Stimulated activated CD8-positive, alpha-beta memory T cell treated with anti-CD3 and anti-CD28 coated beads, Interleukin-2, amount 100 ng/mL, for 48 hours (primary cell): Measurements from ENCODE around the gene THUMPD3.

ENCODE experiments used
- DNase-seq, 2 donors: peaks; one replicate each; pipeline ENCODE4 v3.0.0-alpha.2; 2020; ENCODE audit warnings: low read depth in 2 of 2

Gene THUMPD3

DNA sequence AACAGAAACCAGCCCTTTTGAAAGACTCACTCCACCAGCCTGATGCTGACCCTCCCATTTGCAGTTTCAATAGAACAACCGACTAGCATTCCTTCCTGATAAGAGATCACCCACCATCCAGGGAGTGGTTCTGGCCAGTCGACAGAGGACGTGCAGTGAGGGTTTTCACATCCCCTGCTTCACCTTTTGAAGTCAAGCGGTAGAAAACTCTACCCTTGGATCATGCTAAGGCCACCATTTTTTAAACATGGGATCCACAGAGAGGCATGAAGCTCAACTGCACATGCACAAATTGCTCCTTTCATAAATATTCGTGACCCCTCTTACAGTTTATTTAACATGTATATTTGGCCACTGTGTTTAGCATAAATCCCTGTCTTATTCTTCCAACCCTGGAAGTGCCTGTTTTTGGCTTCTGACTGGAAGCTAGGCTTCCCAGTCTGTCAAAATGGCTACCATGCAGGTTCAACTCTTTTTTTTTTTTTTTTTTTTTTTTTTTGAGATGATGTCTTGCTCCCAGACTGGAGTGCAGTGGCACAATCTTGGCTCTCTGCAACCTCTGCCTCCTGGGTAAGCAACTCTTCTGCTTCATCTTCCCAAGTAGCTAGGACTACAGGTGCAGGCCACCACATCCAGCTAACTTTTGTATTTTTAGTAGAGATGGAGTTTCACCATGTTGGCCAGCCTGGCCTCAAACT lies 1.0 kb upstream of the THUMPD3 start:
- no peak for DNase-seq

DNA sequence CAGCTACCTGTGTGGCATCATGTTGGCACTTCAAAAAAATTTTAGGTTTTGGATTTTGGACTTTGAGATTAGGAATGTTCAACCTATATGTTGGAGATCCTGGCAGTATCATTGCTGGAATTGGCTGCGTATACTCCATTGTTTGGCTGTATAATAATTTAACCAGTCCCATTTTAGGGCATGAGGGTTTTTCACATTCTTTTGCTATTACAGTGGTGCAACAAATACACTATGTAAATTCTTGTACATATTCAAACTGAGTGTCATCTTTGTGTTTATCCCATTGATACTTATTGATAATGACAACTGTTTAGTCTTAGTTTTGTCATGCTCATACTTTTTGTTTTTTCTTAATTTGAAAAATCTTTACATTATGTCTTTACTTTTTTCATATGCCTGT lies 6.7 kb downstream of the THUMPD3 start:
- no peak for DNase-seq

DNA sequence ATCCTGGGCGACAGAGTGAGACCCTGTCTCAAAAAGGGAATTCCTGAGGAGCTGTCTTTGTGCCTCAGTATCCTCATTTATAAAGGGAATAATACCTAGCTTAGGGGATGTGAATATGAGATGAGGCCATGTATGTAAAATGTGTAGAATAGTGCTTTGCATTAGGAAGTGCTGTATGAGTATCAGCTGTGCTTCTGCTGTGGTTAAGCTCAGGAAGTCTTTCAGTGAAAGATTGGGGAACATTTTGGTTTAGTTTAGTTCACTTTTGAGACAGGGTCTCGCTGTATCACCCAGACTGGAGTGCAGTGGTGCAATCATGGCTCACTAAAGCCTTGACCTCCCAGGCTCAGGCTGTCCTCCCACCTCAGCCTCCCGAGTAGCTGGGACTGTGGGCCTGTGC lies 10.6 kb downstream of the THUMPD3 start:
- DNase-seq, result no peak

DNA sequence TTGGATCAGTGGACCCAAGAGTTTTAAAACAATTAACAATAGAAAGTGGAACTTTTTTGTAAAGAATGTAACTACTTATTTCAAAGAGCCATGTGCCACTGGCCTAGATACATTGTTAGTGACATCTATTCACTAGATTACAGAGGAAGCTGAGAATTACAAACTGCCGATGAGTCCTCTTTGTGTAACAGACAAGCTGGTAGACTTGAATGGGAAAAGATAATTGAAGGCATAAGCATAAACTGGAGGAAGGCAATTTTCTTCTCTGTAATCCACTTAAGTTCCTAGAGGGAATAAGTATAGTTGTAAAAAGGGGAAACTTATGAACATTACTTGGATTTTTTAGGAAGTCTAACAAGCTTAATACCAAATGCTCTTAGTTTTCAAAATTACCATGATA lies 15.1 kb downstream of the THUMPD3 start:
- no peak for DNase-seq

DNA sequence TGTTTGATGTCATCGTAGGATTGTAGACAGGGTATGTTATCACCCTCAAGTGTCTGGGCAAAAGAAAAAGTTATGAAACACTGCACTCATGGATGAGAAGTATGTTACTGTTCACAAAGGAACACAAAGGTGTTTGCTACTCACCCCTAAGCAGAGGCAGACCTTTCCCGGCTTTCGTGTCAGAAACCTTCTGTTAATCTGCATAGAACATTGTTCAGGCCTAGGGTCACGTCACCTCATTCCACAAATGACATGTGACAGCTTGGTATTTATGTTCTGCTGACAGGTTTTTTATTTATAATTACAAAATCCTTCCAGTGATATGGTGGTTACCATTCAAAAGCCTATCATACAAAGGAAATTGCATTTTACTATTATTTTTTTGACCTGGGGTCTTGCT lies 16.5 kb downstream of the THUMPD3 start:
- no peak for DNase-seq

DNA sequence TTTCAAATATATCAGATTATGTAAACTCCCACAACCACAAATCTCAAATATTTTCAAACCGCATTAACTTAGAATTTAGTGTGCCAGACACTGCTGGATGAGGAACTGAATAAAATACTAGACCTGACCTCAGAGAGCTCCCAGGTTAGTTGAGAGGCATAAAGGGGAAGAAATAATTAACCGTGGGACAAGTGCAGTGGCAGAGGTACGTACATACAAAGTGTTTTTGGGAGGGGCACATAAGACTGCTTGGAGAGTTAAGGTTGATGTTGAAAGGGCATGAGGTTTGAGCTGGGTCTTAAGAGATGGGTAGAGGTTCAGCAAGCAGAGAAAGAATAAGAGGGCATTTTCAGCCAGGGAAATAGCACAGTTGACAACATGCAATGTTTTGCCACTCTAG lies 17.2 kb downstream of the THUMPD3 start:
- DNase-seq, result no peak

DNA sequence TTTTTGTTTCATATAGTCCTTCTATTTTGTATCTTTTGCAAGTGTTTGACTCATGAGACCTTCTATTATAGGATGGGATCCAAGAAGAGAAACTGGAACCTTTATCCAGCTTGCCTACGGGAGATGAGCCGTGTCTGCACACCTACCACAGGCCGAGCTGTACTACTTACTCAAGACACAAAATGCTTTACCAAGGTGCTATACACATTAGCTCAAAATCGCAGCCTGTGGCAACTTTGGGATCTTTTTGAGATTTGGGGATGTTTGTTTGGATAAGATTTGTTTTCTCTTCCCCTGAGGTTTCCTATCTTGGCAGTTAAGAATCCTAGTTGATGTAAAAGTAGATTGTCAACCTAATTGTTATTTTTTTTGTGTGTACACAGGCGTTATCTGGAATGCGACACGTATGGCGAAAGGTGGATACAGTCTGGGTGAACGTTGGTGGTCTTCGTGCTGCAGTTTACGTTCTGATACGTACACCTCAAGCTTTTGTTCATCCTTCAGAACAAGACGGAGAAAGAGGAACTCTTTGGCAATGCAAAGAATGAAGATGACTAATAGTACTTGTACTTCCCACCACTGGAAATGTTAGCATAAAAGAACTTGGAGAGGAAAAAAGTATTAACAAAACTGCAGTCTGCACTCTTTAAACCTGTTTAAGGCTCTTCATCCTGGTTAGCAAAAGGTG lies 21.4 kb downstream of the THUMPD3 start:
- DNase-seq, result no peak

DNA sequence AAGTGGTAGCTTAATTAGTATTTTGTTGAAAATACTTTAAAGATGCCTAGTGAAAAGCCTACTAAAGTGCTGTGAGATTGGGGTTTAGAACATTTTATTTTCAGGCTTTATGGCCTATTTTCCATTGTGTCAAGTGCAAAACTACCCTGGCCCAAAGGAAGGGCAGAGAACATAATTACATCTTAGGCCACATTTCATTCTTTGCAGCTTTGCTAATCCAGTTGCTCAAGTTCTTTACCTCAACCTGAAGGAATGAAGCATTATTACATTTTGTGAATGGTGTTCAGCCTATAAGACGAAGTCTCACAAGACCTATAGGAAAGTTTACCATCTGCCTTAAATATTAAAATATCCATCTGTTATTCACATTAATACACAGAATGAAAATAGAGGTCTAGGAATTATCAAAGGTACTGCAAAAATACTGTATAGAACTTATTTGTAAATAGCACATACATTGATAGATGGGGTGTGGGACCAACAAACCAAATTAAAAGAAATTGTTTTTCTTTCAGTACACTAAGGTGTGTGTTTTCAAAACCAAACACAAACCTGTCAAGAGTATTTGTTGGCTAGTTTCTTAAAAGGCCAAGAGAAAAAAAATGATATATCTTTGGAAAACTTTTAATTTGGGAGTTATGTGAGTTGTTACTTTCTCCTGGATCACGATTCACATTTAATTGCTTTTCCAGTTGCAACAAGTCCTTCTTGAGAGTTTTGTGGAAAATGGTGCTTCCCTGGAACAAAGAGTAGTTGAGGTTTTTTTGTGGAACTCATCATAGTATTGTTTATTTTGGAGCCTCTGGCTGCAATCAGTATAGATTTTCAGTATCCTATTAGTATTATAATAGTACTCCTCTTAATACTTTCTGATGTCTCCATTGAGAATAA lies 22.6 kb downstream of the THUMPD3 start:
- no peak for DNase-seq

DNA sequence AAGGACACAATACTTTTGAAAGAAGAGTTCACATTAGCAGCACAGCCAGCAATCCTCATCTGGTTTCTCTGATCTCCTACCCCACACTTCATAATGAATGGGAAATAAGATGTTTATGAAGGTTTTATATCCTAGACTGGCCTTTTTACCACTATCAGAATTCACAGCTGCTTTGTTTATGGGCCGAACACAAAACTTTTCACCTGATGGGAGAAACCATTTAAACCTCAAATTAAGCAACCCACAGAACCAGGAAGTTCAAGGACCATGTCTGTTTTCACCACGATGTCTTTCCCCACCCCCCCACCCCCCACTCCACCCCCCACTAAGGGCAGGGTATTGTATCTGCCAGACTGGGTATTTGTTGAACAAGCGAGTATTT lies 23.2 kb downstream of the THUMPD3 start:
- DNase-seq, result no peak

DNA sequence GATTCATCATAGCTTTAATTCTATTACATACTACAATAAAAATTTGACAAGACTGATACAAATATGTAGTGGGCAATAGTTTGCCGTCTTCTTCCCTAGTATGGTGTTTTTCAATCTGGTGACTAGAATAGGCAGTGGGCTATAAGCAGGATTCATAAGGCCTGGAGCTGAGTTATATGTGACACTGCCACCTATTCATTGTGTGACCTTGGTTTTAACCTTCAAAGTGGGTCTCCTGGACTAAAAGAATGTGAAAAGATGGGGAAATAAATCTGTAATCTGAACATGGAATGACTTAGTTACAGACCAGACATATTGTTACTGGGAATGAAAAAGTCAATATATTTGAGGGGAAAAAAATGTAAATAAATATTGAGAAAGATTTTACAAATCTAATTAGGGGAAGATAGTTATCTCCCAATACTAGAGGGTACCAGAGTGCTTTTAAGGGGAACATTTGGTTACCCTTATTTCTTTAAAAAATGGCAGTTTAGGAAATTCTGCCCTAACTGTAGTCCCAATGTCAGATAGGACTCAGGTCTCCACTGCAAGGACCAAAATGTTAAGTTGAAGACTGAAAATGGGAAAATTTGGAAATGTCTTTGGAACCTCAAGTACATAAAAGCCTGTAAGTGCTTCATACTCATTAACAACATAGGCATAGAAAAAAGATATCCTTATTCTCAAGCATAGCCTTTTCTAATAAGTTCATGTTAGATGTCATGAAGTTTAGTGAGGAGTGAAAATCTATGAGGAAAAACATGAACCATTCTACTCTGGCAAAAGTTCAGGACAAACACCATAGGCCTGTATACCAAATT lies 23.9 kb downstream of the THUMPD3 start:
- no peak for DNase-seq

DNA sequence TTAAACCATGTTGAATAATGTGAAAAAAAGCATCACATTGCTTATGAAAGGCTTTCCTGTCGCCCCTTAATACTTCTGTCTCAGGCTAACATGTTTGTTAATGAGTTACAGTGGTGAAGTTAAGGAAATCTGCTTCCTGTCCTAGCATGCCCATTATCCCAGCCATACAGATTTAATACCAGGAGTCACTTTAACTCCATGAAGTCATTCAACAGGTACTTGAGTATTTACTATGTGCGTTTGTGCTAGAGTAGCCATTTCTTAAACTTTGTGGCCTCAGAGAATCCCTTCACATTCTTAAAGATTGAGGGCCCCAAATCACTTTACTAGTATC lies 24.4 kb downstream of the THUMPD3 start:
- no peak for DNase-seq

DNA sequence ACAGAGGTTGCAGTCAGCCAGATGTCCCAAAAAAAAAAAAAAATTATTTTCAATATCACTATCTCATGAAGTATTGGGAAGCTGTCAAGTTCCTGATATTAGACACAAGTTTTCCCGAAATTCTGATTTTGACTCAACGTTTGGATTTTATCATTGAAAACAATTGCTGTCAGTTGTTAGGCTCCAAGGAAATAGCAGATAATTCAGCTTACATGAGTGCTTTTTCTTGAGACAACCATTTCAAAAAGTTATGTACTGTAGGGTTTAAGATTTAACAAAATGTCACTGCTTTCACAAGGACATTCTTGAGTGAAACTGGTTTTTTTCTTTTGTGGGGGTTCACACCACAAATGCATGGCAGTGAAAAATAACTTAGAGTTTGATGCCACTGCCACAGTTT lies 25.3 kb downstream of the THUMPD3 start:
- DNase-seq, result no peak

DNA sequence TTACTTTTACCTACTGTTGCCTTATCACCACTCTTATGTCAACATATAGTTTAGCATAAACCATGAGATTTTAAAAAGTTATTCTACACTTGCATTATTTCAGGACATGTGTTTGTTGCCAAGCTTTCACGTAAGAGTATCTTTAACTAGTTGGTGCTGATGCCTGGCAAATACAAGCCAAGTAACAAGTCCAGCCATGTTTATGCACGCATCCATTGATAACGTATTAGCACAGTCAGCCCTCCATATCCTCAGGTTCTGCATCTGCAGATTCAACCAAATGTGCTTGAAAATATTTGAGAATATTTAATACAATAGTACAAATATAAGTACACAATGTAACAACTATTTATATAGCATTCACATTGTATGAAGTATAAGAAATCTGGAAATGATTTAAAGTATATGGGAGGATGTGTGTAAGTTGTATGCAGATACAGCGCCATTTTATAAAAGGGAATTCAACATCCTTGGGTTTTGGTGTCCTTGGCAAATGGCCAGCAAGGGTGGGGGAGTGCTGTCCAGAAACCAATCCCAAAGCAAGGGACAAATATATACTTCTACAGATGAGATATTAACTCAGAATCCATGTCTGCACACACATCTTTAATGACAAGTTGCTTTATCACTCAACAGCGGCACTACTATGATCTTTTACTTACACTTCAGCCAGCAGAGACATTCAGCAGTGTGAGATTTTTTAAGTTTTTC lies 25.9 kb downstream of the THUMPD3 start:
- no peak for DNase-seq

DNA sequence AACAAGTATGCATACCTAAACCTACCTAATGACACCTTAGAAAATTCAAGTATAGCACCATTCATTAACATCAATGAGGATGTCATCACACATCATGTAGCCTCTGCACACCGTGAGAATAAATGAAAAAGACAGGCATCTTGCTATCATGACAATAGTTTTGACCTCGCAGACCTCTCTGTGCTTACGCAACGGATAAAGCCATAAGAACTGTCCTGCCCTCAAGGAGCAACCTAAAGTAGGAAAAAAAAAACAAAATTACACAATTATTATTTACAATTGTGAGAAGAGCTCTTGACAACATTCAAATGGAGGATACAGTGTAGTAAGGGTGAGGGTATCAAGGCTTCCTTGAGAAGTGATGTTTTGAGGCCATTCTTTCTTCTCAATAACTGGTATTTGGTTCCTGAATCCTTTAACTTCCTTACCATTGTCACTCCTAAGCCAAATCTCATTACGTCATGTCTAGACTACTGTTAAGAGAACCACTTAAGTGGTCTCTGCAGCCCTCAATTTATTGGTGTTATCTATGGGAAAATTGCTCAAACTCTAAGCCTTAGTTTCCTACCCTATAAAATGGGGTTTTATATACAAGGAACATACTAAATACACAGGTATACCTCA lies 27.5 kb downstream of the THUMPD3 start:
- DNase-seq, result no peak

DNA sequence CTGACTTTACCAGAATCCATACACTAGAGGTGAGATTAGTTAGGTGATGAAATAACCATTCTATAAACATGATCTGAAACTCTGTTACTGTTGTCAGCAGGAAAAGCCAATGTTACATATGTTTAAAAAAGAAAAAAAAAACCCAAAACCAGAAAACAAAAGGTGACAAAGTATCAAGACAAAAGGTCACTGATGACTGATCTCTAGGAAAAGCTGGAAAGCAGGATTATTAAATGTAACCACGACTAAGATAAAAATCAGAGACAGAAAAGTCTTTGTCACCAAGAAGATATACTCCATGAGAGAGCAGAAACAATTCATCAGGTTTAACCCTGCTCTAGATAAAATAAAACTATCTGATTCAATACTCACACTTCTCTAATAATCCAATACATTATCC lies 29.2 kb downstream of the THUMPD3 start:
- no peak for DNase-seq

DNA sequence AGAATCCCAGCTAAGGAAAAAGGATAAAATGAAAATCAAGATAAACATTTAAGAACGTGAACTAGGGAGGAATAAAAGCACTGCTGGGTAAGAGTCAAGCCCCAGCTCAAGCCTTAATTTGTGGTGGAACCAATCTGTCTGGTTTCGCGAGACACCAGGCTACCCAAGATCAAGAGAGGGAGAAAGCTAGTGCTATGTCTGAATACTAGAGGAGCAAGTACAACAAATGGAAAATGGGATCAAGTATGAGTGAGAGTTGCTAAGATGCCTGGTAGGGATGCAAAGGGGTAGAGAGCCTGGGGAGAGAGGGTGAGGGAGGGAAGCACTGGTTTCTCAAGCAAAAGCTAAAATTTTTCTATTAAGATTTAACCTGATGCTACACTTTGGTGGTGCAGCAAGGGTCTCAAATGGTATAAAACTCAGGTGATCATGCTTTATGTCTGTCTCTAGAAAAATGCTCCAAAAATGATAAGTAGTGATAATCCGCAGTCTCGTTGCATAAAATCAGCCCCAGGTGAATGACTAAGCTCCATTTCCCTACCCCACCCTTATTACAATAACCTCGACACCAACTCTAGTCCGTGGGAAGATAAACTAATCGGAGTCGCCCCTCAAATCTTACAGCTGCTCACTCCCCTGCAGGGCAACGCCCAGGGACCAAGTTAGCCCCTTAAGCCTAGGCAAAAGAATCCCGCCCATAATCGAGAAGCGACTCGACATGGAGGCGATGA lies 32.9 kb downstream of the THUMPD3 start:
- no peak for DNase-seq

DNA sequence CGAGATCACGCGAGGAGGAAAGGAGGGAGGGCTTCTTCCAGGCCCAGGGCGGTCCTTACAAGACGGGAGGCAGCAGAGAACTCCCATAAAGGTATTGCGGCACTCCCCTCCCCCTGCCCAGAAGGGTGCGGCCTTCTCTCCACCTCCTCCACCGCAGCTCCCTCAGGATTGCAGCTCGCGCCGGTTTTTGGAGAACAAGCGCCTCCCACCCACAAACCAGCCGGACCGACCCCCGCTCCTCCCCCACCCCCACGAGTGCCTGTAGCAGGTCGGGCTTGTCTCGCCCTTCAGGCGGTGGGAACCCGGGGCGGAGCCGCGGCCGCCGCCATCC lies 33.4 kb downstream of the THUMPD3 start:
- DNase-seq, result peak in 1 of 2 donors; percentile 68

DNA sequence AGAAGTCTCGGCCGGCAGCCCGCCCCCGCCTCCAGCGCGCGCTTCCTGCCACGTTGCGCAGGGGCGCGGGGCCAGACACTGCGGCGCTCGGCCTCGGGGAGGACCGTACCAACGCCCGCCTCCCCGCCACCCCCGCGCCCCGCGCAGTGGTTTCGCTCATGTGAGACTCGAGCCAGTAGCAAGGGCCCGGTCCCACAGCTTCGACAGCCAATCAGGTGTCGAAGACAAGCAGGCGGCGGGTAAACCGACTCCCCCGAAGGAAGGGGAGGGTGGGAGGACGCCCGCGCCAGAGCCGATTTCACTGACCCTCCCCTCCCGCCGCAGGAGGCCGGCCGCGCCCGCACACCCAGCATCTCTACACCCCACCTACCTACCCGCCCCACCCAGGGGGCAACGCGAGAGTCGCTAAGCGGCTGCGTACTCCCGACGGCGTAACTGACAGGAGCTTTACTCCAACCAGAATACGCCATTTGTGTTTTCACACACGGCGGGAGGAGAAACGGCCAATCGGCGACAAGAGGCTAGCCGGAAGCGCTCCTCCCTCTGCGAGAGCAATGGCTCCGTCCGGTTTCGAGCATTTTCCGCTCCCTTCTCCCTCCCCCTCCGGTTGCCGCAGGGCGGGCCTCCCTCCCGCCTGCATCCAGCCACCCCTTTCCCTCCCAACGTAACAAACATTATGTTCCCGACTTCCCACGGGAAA lies 33.9 kb downstream of the THUMPD3 start:
- peak; percentile 96 for DNase-seq

DNA sequence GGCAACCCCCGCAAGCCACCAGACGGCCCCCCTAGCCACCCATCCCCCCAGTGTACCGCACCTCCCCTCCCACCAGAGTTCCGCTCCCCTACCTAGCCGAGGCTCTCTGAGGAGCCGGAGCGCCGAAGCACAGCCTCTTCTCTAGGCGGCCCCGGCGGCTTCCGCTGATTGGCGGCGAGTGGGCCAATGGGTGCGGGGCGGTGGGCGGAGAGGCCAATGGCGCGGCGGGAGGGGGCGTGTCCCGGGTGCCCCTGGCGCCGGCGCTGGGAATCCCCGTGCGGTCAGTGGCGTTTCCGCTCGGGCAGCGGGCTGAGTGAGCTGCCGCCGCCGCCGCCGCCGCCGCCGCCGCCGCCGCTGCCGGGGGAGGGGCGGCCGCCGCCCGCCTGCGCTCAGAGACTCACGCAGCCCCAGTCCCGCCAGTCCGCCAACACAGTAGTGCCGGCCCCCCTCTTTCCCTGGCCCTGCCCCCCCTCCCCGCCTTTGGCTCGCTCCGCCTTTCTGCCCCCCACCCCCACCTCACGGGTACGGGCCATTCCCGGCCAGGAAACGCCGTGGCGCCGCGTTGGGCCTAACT lies 34.6 kb downstream of the THUMPD3 start, which contains the start of gene SETD5:
Gene SETD5 (plus strand): TSS at position 284 of the 574 bp plus-strand sequence. CDS start 31,324 bp downstream, outside the sequence.
- DNase-seq, result peak; percentile 99 to 100
